PC-3 (cell line): Measurements from ENCODE around the gene ZNF746.

Experiments
- CTCF ChIP-seq: fragments of 300-600 bp; sonication (generic); conservative IDR thresholded peaks from 2 replicates; pipeline ENCODE4 v1.5.1; 2017; ENCODE audit warnings: antibody characterized with exemption, low read depth, mild to moderate bottlenecking, low read length
- EZH2 ChIP-seq: fragments of 300-600 bp; sonication (generic); IDR thresholded peaks from one replicate; pipeline ENCODE4 v1.6.1; 2017; ENCODE audit warnings: antibody characterized with exemption, mild to moderate bottlenecking, low read length; ENCODE audit not compliant: unreplicated experiment
- EZH2phosphoT487 ChIP-seq: fragments of 300-600 bp; sonication (generic); IDR thresholded peaks from 2 replicates; pipeline ENCODE4 v1.6.1; 2018; ENCODE audit warnings: mild to moderate bottlenecking, antibody characterized with exemption, low read length, borderline replicate concordance

DNA sequence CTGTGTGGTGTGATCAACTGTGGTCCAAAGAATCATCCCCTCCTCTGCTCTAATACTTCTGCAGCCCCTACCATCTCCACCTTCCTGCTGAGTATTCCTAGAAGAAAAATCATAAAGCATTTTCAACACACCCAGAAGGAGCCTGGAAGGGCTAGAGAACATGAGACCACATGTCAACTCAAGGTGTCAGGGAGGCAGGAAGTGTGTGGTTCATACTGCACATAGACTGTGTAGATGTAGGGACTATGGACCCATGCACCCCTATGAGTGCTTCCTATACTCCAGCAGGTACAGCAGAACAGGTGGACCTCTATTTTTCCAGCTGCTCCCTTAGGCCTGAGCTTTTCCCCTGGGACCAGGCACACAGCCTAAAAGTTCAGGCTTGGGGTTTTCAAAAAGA, 2.6 kb upstream of the ZNF746 start:
- no peak for TF ChIP-seq CTCF
- no peak for TF ChIP-seq EZH2
- no peak for TF ChIP-seq EZH2phosphoT487
